Midbrain (tissue), 1 donor: Measurements from ENCODE around the gene REXO5.
"Not testable (repeated sequence)": the region's sequence is repeated elsewhere in the genome, so short reads cannot be mapped to it uniquely, and the experiment has no call there.

Experiments
- DNase-seq: peaks from one replicate; lab custom pipeline; 2025; lab: John Stamatoyannopoulos, UW

REXO5 gene

GRCh38 chr16:20799599-20799998 is 6.7 kb upstream of the REXO5 start:
- no peak for DNase-seq

- no peak for DNase-seq
Measured at GRCh38 chr16:20801278-20801677, 5.0 kb upstream of the REXO5 start.

GRCh38 chr16:20803192-20803560 is 3.2 kb upstream of the REXO5 start:
- DNase-seq: no peak

DNA sequence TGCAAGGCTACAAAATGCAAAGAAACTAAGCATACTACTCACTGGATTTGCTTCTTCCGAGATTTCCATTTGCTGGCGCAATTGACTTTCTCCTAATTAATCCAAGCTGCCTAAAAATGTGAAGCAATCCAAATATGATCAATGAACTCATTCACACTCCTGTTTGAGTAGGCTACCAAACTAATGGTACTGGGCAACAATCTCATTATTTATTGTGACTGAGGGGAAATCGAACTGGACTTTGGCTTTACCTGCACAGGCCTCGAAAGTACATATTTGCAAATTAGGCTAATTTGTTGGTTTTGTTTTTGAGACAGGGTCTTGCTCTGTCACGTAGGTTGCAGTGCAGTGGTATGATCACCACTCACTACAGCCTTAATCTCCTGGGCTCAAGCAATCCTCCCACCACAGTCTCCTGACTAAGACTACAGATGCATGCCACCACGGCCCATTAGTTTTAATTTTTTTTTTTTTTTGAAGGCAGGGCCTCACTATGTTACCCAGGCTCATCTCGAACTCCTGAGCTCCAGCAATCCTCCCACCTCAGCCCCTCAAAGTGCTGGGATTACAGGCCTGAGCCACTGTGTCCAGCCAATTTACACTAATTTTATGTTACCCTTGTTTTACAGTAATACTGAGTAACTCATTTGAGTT is 2.6 kb upstream of the REXO5 start:
- no peak for DNase-seq

DNA sequence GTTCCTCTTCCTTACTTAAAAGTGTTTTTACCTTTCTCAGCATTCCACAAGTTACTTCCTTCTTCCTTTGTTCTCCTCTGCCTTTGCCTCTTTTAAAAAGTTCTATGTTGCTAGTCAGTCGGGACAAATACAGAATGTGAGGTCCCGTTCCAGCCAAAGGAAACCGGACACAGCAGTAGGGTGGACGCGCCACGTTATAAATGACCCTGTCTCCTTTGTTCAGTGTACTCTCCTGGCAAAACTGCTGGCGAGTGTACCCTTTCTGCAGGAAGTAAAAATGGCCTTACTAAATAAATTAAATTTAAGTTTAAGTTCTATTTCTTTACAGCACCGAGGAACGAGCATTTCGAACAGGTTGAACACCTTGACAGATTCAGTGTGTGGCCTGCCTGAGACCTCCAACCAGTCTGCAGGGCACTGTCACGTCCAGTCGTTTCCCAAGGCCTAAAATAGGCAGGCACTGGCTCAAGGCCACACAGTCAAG is 601 bp upstream of the REXO5 start:
- not testable (repeated sequence) for DNase-seq

GRCh38 chr16:20807862-20808261 is 1.5 kb downstream of the REXO5 start:
- DNase-seq: no peak

- DNase-seq: no peak
Measured at GRCh38 chr16:20811889-20812439, 5.6 kb downstream of the REXO5 start.

DNA sequence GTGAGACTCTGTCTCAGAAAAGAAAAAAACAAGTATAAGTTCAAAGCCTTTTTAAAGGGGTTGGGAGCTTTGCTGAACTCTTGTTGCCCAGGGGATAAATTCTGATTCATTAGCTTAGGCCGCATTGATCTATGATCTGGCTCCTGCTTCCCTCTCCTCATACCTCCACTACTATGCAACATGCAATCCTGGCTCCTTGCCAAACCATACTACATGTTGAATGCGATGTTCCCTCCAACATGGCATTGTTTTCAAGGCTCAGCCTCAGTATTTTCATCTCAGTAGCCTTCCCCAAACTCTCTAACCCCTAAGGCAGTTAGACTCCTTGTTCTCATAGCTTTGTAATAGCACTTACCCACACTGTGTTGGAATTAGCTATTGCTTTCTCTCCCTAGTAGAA is 6.2 kb downstream of the REXO5 start:
- no peak for DNase-seq

- no peak for DNase-seq
Measured at GRCh38 chr16:20814784-20815183, 8.5 kb downstream of the REXO5 start.

GRCh38 chr16:20818929-20819585 is 12.7 kb downstream of the REXO5 start:
- no peak for DNase-seq

DNA sequence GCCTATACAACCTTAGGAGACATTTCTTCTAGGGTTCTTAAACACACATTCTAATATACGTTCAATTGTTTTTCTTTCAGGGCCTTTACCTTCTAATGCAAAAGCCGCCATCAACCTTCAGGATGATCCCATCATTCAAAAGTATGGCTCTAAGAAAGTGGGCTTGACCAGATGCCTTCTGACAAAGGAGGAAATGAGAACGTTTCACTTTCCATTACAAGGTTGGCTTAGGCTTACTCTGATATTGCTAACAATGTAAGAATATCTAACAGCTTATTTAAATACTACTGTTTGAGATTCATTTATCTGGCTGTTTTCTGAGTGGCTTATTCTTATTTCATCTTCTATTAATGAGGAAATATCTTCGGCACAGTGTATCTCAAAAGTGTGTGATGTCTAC is 15.4 kb downstream of the REXO5 start:
- DNase-seq: no peak

DNA sequence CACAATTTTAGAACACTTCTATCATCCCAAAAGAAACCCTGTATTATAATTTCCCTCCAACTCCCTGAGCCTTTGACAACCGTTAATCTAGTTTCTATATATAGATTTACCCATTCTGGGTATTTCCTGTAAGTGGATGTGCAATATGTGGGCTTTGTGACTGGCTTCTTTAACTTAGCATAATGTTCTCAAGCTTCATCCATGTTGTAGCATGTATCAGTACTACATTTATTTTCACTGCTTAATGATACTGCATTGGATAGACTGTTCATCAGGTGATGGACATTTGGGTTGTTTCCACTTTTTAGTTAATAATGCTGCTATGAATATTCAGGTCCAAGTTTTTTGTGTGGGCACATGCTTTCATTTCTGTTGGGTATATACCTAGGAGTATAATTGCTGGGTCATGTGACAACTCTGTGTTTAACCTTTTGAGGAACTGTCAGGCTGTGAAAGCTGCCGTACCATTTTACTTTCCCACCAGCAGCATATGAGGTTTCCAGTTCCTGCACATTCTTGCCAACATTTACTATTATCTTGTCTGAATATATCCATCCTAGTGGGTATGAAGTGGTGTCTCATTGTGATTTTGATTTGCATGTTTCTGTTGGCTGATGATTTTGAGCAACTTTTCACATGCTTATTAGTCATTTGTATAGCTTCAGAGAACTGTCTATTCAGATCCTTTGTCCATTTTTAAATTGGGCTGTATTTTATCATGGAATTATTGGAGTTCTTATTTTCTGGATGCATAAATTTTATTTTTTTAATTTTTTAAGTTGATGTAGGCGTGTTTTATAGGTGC is 16.4 kb downstream of the REXO5 start:
- DNase-seq: no peak

- DNase-seq: no peak
Measured at GRCh38 chr16:20826039-20826566, 19.8 kb downstream of the REXO5 start.

DNA sequence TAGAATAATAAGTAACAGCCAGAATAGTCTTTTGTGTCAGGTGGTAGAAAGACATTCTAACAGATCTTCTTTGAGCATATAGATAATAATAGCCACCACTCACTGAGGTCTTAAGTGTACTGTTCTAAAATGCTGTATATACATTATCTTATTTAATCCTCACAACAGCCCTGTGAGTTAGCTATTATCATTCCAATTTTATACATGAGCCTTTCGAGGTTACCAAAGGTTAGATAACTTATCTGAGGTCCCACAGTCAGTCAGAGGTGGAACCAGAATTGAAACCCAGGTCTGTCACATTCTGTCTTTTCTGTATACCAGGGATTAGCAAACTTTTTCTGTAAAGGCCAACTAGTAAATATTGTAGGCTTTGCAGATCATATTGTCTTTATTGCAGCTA is 23.2 kb downstream of the REXO5 start:
- no peak for DNase-seq

DNA sequence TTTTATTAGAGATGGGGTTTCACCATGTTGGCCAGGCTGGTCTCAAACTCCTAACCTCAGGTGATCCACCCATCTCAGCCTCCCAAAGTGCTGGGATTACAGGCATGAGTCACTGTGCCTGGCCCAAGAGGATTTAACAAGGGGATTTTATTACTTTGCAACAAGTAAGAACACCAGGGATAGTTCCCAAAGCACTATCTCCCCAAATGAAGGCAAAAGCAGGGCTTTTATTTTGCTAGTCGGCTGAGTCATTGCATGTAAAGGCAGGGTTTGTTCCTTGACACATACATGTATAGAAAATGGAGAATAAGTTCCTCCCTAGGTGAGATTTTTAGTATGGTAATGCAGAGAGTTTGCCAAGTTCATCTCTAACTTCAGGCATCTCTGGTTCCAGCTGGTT is 24.0 kb downstream of the REXO5 start:
- no peak for DNase-seq

DNA sequence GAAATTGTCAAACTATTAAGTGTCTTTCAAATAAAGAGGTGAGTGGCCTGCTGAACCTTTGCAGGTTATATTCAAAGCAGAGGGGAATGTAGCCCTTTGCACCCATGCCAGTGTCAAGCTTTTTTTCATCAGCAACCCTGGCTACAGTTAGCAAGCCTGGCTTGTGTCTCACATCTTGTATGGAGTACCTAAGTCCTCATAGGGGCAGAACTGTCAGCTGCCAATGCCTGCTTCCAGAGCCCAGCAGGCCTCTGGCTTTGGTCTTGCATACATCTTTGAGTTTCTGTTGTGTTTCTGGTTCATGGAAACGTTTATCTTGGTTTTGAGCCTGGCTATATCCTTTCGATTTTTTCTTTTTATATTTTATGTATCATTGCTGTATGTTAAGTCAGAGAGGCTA is 26.8 kb downstream of the REXO5 start:
- no peak for DNase-seq

GRCh38 chr16:20838240-20838639 is 31.9 kb downstream of the REXO5 start:
- no peak for DNase-seq

DNA sequence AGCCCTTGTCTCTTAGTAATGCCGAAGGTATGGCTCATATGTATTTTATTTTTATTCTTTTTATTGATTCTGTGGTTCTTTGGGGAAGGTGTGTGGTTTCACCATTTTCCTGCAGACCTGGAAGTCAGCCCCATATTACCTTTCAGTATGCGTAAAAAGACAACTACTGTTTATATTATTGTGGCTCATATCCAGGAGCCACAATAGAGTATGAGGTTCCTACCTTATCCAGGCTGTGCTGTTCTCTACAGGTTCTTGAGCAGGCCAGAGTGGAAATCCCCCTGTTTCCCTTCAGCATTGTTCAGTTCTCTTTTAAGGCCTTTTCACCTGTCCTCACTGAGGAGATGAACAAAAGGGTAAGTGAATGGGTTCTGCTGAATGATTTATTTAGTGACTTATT is 33.2 kb downstream of the REXO5 start:
- no peak for DNase-seq

DNA sequence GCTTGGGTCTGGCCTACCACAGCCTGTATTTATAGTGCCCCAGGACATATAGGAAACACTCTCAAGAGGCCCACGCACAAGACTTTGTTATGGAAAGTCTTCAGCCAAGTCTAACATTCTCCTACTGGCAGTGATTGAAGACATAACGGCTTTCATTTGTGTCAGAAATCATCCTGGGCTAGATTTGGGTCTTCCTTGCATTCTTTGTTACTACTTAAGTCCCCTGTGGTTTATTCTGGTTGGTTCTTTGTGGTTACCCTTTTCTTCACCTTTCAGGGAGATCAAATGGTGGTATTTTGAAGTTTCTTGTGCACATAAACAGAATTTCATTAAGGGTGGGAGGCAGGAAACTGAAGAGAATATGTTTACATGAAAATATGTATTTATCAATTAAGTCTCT is 37.7 kb downstream of the REXO5 start:
- DNase-seq: no peak

DNA sequence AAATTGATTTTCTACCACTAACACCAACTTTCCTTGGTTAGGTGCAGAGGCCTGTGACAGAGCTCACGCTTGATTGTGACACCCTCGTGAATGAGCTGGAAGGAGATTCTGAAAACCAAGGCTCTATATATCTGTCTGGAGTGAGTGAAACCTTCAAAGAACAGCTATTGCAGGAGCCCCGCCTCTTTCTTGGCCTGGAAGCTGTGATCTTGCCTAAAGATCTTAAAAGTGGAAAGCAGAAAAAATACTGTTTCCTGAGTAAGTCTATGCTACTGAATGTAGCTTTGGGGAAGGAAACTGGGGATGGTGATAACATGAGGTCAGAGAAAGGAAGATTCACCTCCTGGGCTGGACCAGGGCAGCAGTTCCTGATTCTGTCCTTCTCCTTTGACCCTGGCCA is 38.3 kb downstream of the REXO5 start:
- DNase-seq: no peak

DNA sequence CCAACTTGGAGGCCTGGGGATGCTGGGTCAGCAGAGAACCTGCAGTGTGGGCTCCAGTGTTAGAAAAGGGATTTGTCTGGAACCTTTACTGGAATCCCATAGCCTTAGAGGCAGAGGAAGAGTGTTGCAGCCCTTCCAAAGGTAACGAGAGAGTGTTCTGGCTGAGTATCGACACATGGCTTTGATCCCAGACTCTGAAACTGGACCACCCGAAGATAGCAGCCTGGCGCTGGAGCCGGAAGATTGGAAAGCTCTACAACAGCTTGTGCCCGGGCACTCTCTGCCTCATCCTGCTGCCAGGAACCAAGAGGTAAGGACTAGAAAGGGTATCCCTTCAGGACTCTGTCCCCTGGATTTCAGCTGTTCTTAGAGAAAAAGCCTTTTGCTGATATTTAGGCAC is 39.7 kb downstream of the REXO5 start:
- DNase-seq: no peak

DNA sequence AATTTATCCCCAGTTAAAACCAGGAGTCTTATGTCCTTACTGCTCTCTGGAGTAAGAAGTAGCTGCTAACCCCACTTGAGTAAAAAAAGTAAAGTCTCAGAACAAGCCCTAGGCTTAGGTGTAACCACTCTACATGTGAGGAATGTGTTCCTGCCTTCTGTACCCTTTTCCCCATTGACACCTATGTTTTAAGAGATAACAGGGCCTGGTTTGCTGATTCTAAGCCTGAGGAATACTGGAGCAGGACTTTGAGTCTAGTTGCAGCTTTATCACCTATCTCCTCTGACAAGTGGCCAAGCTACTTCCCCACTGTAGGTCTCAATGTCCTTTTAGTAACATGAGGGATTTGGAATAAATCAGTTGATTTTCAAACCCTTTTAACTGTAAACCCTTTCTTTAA is 40.2 kb downstream of the REXO5 start:
- DNase-seq: no peak

GRCh38 chr16:20847550-20847949 is 41.2 kb downstream of the REXO5 start:
- DNase-seq: no peak
